Stimulated activated CD4-positive, alpha-beta T cell treated with anti-CD3 and anti-CD28 coated beads, Interleukin-1b, Interleukin-23, amount 100 ng/mL, for 1 hour (primary cell): Measurements from ENCODE around the gene DNAH1.

Experiments
- DNase-seq, 2 donors: peaks; one replicate each; pipeline ENCODE4 v3.0.0-alpha.2; 2020; ENCODE audit warnings: low read depth in 2 of 2

DNAH1 gene

DNA sequence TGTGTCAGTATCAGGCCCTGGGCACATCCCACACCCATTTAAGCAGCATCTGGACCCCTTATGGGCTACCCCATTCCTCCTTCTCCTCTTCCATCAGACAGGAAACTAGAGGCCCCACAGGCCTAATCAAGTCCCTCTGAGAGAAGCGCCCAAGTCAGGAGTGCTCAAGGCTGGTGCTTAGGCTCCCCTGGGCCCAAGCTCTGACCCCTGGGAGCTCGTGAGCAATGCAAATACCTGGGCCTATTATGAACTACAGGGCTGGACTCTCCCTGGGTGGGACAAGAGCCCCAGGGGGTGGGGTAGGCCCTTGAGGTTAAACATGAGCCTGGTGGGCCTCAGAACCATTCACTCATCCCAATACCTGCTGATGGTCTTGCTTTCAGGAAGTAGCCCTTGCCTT, 71.4 kb downstream of the DNAH1 start:
- DNase-seq: no peak

DNA sequence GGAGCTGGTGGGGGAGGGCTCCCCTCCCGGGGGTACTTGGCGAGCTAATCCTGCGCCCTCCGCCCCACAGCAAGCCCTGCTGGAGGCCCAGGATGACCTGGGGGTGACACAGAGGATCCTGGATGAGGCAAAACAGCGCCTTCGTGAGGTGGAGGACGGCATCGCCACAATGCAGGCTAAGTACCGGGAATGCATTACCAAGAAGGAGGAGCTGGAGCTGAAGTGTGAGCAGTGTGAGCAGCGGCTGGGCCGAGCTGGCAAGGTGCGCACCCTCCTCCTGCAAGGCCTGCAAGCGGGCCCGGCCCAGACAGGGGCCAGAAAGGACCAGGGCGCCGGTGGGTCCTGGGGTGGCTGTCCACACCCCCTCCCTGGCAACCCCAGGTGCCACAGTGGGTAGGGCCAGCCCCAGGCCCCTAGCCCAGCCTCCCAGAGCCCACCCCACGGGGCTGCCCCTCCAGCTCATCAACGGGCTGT, 72.3 kb downstream of the DNAH1 start:
- no peak for DNase-seq

GRCh38 chr3:52388933-52389332, 72.8 kb downstream of the DNAH1 start:
- DNase-seq: no peak

GRCh38 chr3:52391096-52391495, 75.0 kb downstream of the DNAH1 start:
- DNase-seq: no peak

GRCh38 chr3:52392216-52392930, 76.3 kb downstream of the DNAH1 start:
- DNase-seq: no peak

DNA sequence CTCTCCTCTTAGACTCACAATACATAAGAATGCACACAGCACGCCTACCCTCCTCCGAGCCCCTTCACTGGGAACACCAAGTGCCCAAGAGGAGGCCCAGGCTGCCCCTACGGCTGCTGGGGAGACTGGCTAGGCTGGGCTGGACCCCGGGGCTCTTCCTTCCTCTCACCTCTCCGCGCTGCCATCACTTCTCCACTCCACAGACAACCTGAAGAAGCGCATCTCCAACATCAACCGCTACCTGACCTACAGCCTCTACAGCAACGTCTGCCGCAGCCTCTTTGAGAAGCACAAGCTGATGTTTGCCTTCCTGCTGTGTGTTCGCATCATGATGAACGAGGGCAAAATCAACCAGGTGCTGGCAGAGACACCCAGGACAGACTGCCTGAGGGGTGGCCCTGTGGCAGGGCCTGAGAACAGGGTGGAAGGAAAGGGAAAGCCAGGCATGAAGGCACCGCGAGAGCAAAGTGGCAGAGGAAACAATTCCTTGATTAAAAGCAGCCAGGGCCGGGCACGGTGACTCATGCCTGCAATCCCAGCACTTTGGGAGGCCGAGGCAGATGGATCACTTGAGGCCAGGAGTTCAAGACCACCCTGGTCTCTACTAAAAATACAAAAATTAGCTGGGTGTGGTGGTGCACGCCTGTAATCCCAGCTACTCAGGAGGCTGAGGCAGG, 77.2 kb downstream of the DNAH1 start:
- no peak for DNase-seq

GRCh38 chr3:52393959-52394670, 78.0 kb downstream of the DNAH1 start:
- DNase-seq: no peak

GRCh38 chr3:52394751-52395502, 78.8 kb downstream of the DNAH1 start:
- no peak for DNase-seq

DNA sequence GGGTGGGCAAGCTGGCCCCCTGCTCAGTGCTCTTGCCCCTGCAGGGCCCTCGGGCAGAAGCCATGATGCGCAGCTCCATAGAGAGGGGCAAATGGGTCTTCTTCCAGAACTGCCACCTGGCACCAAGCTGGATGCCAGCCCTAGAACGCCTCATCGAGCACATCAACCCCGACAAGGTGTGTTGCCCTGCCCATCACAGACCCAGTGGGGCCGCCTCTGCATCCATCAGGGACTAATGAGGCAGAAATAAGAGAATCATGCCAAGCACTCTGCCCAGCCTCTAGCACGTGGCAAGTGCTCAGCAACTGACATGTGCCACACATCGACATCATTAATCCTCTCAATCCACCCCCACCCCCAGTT, 79.4 kb downstream of the DNAH1 start:
- no peak for DNase-seq

DNA sequence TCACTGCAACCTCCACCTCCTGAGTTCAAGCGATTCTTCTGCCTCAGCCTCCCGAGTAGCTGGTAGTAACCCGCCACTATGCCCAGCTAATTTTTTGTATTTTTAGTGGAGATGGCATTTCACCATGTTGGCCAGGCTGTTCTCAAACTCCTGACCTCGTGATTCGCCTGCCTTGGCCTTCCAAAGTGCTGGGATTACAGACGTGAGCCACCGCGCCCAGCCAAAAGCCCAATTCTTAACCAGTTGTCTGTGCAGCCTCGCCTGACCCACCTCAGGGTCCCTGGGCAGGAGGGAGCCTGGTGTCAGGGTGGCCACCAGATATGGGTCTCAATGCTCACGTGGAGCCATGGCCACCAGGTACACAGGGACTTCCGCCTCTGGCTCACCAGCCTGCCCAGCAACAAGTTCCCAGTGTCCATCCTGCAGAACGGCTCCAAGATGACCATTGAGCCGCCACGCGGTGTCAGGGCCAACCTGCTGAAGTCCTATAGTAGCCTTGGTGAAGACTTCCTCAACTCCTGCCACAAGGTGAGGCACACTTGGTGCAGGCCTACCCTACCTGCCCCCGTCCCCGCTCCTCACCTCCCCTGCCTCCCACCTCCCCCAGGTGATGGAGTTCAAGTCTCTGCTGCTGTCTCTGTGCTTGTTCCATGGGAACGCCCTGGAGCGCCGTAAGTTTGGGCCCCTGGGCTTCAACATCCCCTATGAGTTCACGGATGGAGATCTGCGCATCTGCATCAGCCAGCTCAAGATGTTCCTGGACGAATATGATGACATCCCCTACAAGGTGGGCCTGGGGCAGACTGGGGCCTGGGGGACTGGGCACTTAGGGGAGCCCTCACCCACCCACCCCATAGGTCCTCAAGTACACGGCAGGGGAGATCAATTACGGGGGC, 80.1 kb downstream of the DNAH1 start:
- DNase-seq: no peak

DNA sequence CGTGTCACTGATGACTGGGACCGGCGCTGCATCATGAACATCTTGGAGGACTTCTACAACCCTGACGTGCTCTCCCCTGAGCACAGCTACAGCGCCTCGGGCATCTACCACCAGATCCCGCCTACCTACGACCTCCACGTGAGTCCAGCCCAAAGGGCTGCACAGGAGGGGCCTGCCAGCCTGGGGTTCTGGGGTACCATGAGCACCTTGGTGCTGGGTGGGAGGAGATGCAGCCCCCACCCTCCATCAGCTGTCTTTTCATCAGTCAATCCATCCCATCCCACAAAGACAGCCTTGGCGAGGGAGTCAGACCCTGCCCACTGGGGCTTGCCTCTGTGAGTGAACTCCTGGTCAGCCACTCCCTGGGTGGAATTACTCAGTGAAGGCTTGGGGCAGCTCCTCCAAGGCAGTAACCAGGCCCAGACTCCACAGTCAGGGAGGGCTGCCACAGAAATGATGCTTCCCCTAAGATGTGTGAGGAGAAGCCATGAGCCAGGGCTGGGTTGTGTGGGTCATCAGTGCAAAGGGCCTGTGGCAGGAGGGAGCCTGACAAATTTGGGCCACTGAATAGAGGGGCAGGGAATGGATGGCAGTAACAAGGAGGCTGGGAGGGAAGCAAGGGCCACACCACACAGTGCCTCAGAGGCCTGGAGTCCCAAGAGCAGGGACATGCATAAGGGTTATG, 80.9 kb downstream of the DNAH1 start:
- no peak for DNase-seq

- no peak for DNase-seq
Measured at GRCh38 chr3:52397676-52398399, 81.7 kb downstream of the DNAH1 start.

GRCh38 chr3:52398670-52399081, 82.6 kb downstream of the DNAH1 start:
- no peak for DNase-seq

- DNase-seq: no peak
Measured at GRCh38 chr3:52399131-52399530, 83.0 kb downstream of the DNAH1 start.

DNA sequence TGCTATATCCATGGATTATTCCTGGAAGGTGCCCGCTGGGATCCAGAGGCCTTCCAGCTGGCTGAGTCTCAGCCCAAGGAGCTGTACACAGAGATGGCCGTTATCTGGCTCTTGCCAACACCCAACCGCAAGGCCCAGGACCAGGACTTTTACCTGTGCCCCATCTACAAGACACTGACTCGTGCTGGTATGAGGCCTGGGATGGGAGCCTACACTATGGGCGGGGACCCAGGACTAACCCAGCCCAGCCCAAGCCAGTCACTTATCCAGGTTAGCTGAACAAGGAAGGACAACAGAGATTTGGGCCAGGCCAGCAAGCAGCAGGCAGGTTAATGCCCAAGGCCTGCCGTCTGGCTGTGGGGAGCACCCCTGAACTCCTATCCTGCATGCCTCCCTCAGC, 83.5 kb downstream of the DNAH1 start:
- DNase-seq: no peak

DNA sequence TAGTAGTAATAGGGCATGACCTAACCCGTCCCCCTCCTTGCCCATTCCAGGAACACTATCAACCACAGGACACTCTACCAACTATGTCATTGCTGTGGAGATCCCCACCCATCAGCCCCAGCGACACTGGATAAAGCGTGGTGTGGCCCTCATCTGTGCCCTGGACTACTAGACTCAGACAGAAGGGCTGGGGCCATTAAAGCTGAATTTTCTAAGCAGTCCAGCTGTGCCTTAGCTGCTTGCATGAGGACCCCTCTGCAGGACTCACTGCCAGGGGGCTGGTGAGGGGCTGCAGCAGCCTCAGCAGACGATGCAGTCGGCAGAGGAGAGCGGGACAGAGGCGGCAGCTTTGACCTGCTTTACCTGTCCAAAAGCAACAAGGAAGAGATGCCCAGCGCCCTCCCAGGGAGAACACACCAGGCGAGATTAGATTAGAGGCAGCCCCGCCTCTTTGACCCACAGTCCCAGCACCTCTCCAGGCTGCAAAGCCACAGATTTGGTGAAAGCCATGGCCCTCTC, 84.2 kb downstream of the DNAH1 start:
- DNase-seq: no peak

DNA sequence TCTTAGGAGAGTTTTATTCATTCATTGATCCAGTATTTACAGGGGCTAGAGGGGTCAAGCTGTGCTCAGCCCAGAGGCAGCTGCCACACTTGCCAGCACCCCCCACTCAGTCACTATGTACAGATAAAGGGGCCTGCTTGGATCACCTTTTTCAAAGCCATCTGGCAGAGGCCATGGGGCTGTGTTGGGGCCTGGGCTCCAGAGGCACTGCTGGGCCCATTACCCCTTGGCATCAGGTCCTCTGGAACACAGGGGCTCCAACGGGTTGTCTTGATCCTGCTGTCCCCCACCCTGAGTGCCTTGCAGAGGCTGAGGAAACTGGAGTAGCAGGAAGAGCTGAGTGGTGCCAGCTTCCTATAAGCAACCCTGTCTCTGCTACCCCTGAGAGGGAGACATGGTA, 84.9 kb downstream of the DNAH1 start:
- no peak for DNase-seq

GRCh38 chr3:52401551-52401950, 85.4 kb downstream of the DNAH1 start:
- DNase-seq: no peak

- no peak for DNase-seq
Measured at GRCh38 chr3:52402101-52402521, 86.0 kb downstream of the DNAH1 start.
